DOHH2 (cell line): ENCODE data around the gene XRCC3.

Experiments used
- H3F3A ChIP-seq: fragments of 200-600 bp; sonication (generic), shearing (Covaris generic); 2 replicates; pipeline ENCODE4 v1.6.0; 2016; ENCODE audit warnings: antibody characterized with exemption, mild to moderate bottlenecking; ENCODE audit not compliant: control insufficient read depth, insufficient read depth
- H3K27ac ChIP-seq: fragments of 200-600 bp; sonication (generic); 2 replicates; pipeline ENCODE4 v1.5.1; 2014; ENCODE audit warnings: low read depth, mild to moderate bottlenecking, low read length, moderate library complexity
- H3K27me3 ChIP-seq: fragments of 200-600 bp; sonication (generic); 2 replicates; pipeline ENCODE4 v1.6.1; 2014; ENCODE audit warnings: mild to moderate bottlenecking, low read length, mixed read lengths; ENCODE audit not compliant: control insufficient read depth
- H3K36me3 ChIP-seq: fragments of 200-600 bp; sonication (generic); 2 replicates; pipeline ENCODE4 v1.6.1; 2014; ENCODE audit warnings: mild to moderate bottlenecking, low read length, moderate library complexity, mixed read lengths; ENCODE audit not compliant: control insufficient read depth
- H3K4me1 ChIP-seq: fragments of 200-600 bp; sonication (generic); 2 replicates; pipeline ENCODE4 v1.6.1; 2014; ENCODE audit warnings: mild to moderate bottlenecking, low read length, mixed read lengths; ENCODE audit not compliant: control insufficient read depth
- H3K4me2 ChIP-seq: fragments of 200-600 bp; sonication (generic); 2 replicates; pipeline ENCODE4 v1.6.0; 2014; ENCODE audit warnings: mild to moderate bottlenecking, low read length, moderate library complexity
- H3K4me3 ChIP-seq: fragments of 200-600 bp; sonication (generic); 2 replicates; pipeline ENCODE4 v1.5.1; 2014; ENCODE audit warnings: mild to moderate bottlenecking, low read length, mixed read lengths
- H3K79me2 ChIP-seq: fragments of 200-600 bp; sonication (generic); 2 replicates; pipeline ENCODE4 v1.6.1; 2014; ENCODE audit warnings: mild to moderate bottlenecking, low read length, mixed read lengths; ENCODE audit not compliant: control insufficient read depth
- H3K9me2 ChIP-seq: fragments of 200-600 bp; sonication (generic); replicated peaks from 2 replicates; pipeline ENCODE4 v1.6.1; 2014; ENCODE audit warnings: mild to moderate bottlenecking, low read length, mixed read lengths; ENCODE audit not compliant: control insufficient read depth
- H3K9me3 ChIP-seq: fragments of 200-600 bp; sonication (generic); 2 replicates; pipeline ENCODE4 v1.6.1; 2014; ENCODE audit warnings: antibody characterized with exemption, low read length, mixed read lengths; ENCODE audit not compliant: control insufficient read depth, insufficient read depth
- H4K20me1 ChIP-seq: fragments of 200-600 bp; sonication (generic); 2 replicates; pipeline ENCODE4 v1.6.0; 2014; ENCODE audit warnings: low read depth, mild to moderate bottlenecking, antibody characterized with exemption, low read length, moderate library complexity; ENCODE audit not compliant: control insufficient read depth, insufficient read depth
- EZH2phosphoT487 ChIP-seq: fragments of 200-600 bp; sonication (generic); IDR thresholded peaks from 2 replicates; pipeline ENCODE4 v1.6.1; 2017; ENCODE audit warnings: borderline replicate concordance, mild to moderate bottlenecking, antibody characterized with exemption, low read length, moderate library complexity, mixed read lengths
- TF ChIP-seq, protein P1 (sequence below): fragments of 200-600 bp; sonication (generic); IDR thresholded peaks from one replicate; pipeline ENCODE4 v1.5.1; 2014; ENCODE audit warnings: antibody characterized with exemption, mild to moderate bottlenecking, low read depth, low read length; ENCODE audit not compliant: poor library complexity, severe bottlenecking

Gene XRCC3

DNA sequence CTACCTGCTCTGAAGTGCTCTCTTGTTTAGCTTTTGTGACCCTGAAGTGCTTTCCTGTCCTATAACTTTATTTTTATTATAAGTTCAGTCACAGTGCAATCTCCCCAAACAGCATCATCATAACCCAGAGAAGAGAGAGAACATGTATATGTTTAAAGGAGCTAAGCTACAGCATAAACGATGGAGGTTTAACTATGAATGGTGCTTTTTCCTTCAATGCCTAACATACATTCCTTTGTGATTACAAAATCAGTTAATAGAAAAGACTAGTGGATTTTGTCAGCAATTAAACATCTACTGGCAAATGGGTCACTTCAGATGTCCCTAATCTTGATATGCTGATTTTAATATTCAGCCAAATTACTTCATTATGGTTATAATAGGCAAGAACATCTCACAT lies 46.8 kb upstream of the XRCC3 start:
- no peaks in the 10 kb centered on the region for H4K20me1 ChIP-seq
- H3K4me3 ChIP-seq = no peak overlapping the region
- no peaks in the 10 kb centered on the region for H3K36me3 ChIP-seq
- H3K27ac ChIP-seq = no peak overlapping the region
- H3K4me2 ChIP-seq = no peak overlapping the region
- no peaks in the 10 kb centered on the region for H3K79me2 ChIP-seq
- no peaks in the 10 kb centered on the region for H3F3A ChIP-seq
- H3K9me3 ChIP-seq = no peaks in the 10 kb centered on the region
- no peaks in the 10 kb centered on the region for H3K27me3 ChIP-seq
- TF ChIP-seq EZH2phosphoT487 = no peak
- TF ChIP-seq, protein P1, sequence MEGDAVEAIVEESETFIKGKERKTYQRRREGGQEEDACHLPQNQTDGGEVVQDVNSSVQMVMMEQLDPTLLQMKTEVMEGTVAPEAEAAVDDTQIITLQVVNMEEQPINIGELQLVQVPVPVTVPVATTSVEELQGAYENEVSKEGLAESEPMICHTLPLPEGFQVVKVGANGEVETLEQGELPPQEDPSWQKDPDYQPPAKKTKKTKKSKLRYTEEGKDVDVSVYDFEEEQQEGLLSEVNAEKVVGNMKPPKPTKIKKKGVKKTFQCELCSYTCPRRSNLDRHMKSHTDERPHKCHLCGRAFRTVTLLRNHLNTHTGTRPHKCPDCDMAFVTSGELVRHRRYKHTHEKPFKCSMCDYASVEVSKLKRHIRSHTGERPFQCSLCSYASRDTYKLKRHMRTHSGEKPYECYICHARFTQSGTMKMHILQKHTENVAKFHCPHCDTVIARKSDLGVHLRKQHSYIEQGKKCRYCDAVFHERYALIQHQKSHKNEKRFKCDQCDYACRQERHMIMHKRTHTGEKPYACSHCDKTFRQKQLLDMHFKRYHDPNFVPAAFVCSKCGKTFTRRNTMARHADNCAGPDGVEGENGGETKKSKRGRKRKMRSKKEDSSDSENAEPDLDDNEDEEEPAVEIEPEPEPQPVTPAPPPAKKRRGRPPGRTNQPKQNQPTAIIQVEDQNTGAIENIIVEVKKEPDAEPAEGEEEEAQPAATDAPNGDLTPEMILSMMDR = no peak
- no peaks in the 10 kb centered on the region for H3K4me1 ChIP-seq
- H3K9me2 ChIP-seq = no peaks in the 10 kb centered on the region

DNA sequence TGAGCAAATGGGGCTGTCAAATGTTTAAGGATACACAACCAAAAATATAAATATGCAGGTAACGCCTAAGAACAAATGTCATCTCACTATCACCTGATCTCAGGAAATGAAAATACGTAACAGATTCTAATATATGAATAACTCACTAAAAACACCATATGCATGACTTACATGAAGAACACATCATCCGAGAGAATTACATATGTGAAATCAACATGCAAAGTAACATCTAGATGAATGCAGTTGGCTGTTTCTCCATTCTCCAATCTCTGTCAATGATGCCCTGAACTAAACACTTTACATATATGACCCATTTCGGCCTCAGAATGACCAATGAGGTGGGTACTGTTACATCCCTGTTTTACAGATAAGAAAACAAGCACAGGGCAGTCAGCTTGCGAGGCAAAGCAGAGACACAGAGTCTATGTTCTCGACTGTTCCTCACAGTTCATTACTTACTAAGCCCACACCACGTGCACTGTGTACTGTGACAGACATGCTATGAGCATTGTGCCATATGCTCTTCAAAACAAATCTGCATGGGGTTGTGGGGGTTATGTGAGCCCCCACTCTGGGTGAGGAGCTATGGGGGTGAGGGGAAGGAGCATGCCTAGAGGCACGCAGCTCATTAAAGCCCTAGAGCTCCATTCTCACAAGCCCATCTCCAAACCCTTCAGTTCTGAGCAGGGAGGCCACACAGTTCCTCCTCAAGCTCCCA lies 43.0 kb upstream of the XRCC3 start:
- Histone ChIP-seq H3K27ac (no peak overlapping the region), H3K27me3 (no peaks in the 10 kb centered on the region), H3K79me2 (no peaks in the 10 kb centered on the region), H4K20me1 (no peaks in the 10 kb centered on the region), H3F3A (no peaks in the 10 kb centered on the region), H3K9me3 (no peaks in the 10 kb centered on the region), H3K4me2 (no peak overlapping the region), H3K36me3 (no peaks in the 10 kb centered on the region), H3K9me2 (no peaks in the 10 kb centered on the region), H3K4me1 (no peaks in the 10 kb centered on the region), H3K4me3 (no peak overlapping the region)
- TF ChIP-seq, protein P1 = no peak
- no peak for TF ChIP-seq EZH2phosphoT487

DNA sequence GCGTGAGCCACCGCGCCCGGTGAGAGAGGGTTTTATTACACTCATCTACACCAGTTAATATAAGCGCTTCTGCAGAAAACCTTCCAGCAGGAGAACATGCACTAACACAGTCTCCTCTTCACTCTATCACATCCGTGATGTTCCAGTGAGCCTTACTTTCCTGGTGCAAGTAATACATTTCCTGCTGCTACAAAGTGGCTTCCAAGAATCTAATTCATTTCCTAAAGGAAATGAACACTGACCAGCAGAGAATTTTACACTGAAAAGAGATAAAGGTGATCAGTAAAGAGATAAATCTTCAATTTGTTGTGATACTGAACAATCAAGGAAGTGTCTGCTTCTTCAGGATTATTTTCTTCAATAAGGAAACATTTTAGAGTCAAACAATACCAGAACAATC lies 39.8 kb upstream of the XRCC3 start:
- H3K79me2 ChIP-seq = no peaks in the 10 kb centered on the region
- no peaks in the 10 kb centered on the region for H3K27me3 ChIP-seq
- no peaks in the 10 kb centered on the region for H3K9me3 ChIP-seq
- no peak overlapping the region for H3K4me2 ChIP-seq
- no peak overlapping the region for H3K27ac ChIP-seq
- no peaks in the 10 kb centered on the region for H3K36me3 ChIP-seq
- TF ChIP-seq EZH2phosphoT487 = no peak
- TF ChIP-seq, protein P1 = no peak
- no peaks in the 10 kb centered on the region for H4K20me1 ChIP-seq
- H3K9me2 ChIP-seq = no peaks in the 10 kb centered on the region
- no peaks in the 10 kb centered on the region for H3K4me1 ChIP-seq
- no peak overlapping the region for H3K4me3 ChIP-seq
- H3F3A ChIP-seq = no peaks in the 10 kb centered on the region
